GM23338 (cell line): ENCODE measurements around the gene MBNL1. TPM values are rescaled to one million over a fixed set of nuclear protein-coding genes. Genes with fewer than 3 reads are reported as not detected.

Source experiments
- ATAC-seq: fragments of 200-7000 bp; cut with Tn5 transposase; 3 replicates; pipeline ENCODE4 v1.9.1; 2020
- DNase-seq: peaks from one replicate; pipeline ENCODE4 v3.0.0-alpha.2; 2015; ENCODE audit warnings: low spot score
- H2AFZ ChIP-seq: fragments of 200-600 bp; sonication (generic); 2 replicates; pipeline ENCODE4 v1.8.0; 2016; ENCODE audit warnings: antibody characterized with exemption, mild to moderate bottlenecking, moderate library complexity
- H3F3A ChIP-seq: fragments of 200-600 bp; sonication (generic); replicated peaks from 2 replicates; pipeline ENCODE4 v1.8.0; 2017; ENCODE audit warnings: antibody characterized with exemption, mixed run types, low read depth
- H3K27ac ChIP-seq: fragments of 200-600 bp; sonication (generic); 2 replicates; pipeline ENCODE4 v1.6.1; 2016; ENCODE audit warnings: low read depth
- H3K27me3 ChIP-seq: fragments of 200-600 bp; sonication (generic); 2 replicates; pipeline ENCODE4 v1.8.0; 2016; ENCODE audit warnings: mild to moderate bottlenecking, mixed run types, moderate library complexity; ENCODE audit not compliant: insufficient read depth
- H3K36me3 ChIP-seq: fragments of 200-600 bp; sonication (generic); 2 replicates; pipeline ENCODE4 v1.8.0; 2016; ENCODE audit warnings: mild to moderate bottlenecking; ENCODE audit not compliant: insufficient read depth
- H3K4me1 ChIP-seq: fragments of 200-600 bp; sonication (generic); 2 replicates; pipeline ENCODE4 v1.8.0; 2016; ENCODE audit warnings: mild to moderate bottlenecking, moderate library complexity; ENCODE audit not compliant: insufficient read depth
- H3K4me2 ChIP-seq: fragments of 200-600 bp; sonication (generic); 2 replicates; pipeline ENCODE4 v1.7.1; 2017; ENCODE audit warnings: mixed run types
- H3K4me3 ChIP-seq: fragments of 200-600 bp; sonication (generic); 2 replicates; pipeline ENCODE4 v1.6.1; 2016; ENCODE audit warnings: mixed run types
- H3K79me2 ChIP-seq: fragments of 200-600 bp; sonication (generic); replicated peaks from 2 replicates; pipeline ENCODE4 v1.8.0; 2017; ENCODE audit warnings: mild to moderate bottlenecking; ENCODE audit not compliant: insufficient read depth
- H3K9me2 ChIP-seq: fragments of 200-600 bp; sonication (generic); 2 replicates; pipeline ENCODE4 v1.8.0; 2017; ENCODE audit not compliant: insufficient read depth
- H4K20me1 ChIP-seq: fragments of 200-600 bp; sonication (generic); replicated peaks from 2 replicates; pipeline ENCODE4 v1.8.0; 2017; ENCODE audit warnings: mild to moderate bottlenecking; ENCODE audit not compliant: insufficient read depth
- H3K27ac Mint-ChIP-seq: 2 replicates; pipeline ENCODE4 v1.8.0; 2020; ENCODE audit warnings: inconsistent platforms, mild to moderate bottlenecking, moderate library complexity, mixed read lengths
- H3K27me3 Mint-ChIP-seq: 3 replicates; pipeline ENCODE4 v1.8.0; 2022; ENCODE audit warnings: low read depth, mild to moderate bottlenecking, moderate library complexity, mixed read lengths, inconsistent platforms; ENCODE audit not compliant: insufficient read depth, poor library complexity
- H3K36me3 Mint-ChIP-seq: 3 replicates; pipeline ENCODE4 v1.8.0; 2021; ENCODE audit warnings: low read depth, mild to moderate bottlenecking, inconsistent platforms, moderate library complexity, mixed read lengths
- H3K4me1 Mint-ChIP-seq: 3 replicates; pipeline ENCODE4 v1.8.0; 2020; ENCODE audit warnings: mild to moderate bottlenecking, inconsistent platforms, mixed read lengths
- H3K4me3 Mint-ChIP-seq: 3 replicates; pipeline ENCODE4 v1.8.0; 2021; ENCODE audit warnings: moderate library complexity, mild to moderate bottlenecking, inconsistent platforms, mixed read lengths
- H3K9me3 Mint-ChIP-seq: 3 replicates; pipeline ENCODE4 v1.8.0; 2020; ENCODE audit warnings: moderate library complexity, mild to moderate bottlenecking, inconsistent platforms, mixed read lengths
- CREB1 ChIP-seq: fragments of 250-450 bp; sonication (Bioruptor Pico); IDR thresholded peaks from 2 replicates; pipeline ENCODE4 v1.5.0; 2020; ENCODE audit warnings: low read depth, mild to moderate bottlenecking, moderate library complexity
- ETS1 ChIP-seq: IDR thresholded peaks from 2 replicates; pipeline ENCODE4 v1.6.1; 2016; ENCODE audit warnings: antibody characterized with exemption
- EZH2 ChIP-seq: fragments of 200-600 bp; sonication (generic); IDR thresholded peaks from one replicate; pipeline ENCODE4 v1.8.0; 2017; ENCODE audit warnings: antibody characterized with exemption, mild to moderate bottlenecking, low read depth; ENCODE audit not compliant: unreplicated experiment
- EZH2phosphoT487 ChIP-seq: fragments of 200-600 bp; sonication (generic); IDR thresholded peaks from one replicate; pipeline ENCODE4 v1.8.1; 2018; ENCODE audit warnings: antibody characterized with exemption; ENCODE audit not compliant: unreplicated experiment
- NANOG ChIP-seq: IDR thresholded peaks from 2 replicates; pipeline ENCODE4 v1.6.1; 2016; ENCODE audit warnings: antibody characterized with exemption, borderline replicate concordance
- POLR2AphosphoS5 ChIP-seq: IDR thresholded peaks from 2 replicates; pipeline ENCODE4 v1.6.1; 2016; ENCODE audit warnings: antibody characterized with exemption, low read depth
- STAT1 ChIP-seq: IDR thresholded peaks from one replicate; pipeline ENCODE4 v1.6.1; 2016; ENCODE audit warnings: antibody characterized with exemption; ENCODE audit not compliant: unreplicated experiment
- ZNF114 ChIP-seq: fragments of 250-450 bp; sonication (Bioruptor Pico); IDR thresholded peaks from 2 replicates; pipeline ENCODE4 v1.5.0; 2020; ENCODE audit warnings: mild to moderate bottlenecking, moderate library complexity
- ZNF462 ChIP-seq: fragments of 250-450 bp; sonication (Bioruptor Pico); IDR thresholded peaks from 2 replicates; pipeline ENCODE4 v1.5.0; 2020; ENCODE audit warnings: mild to moderate bottlenecking, moderate library complexity
- polyA plus RNA-seq: library from polyadenylated mRNA; unstranded; fragments of >200 nt; fragmentation: Nextera tagmentation; extraction: Ambion mirVana; gene quantifications from 2 replicates; pipeline ENCODE4 v1.2.1, GENCODE V29; 2016
- total RNA-seq: library from RNA; depleted of rRNA; stranded (reverse); fragments of >200 nt; shearing (Covaris generic); gene quantifications from 2 replicates; pipeline ENCODE4 v1.2.3, GENCODE V29; 2014

Gene MBNL1
- total and polyA plus RNA-seq, 2 experiments from 2014 or later = 9.4 to 23.2 TPM

- Mint-ChIP-seq H3K4me3 (no peak overlapping the region), H3K4me1 (peaks cover 24% of the 10 kb centered on the region), H3K27ac (no peak overlapping the region), H3K9me3 (no peaks in the 10 kb centered on the region), H3K27me3 (peaks cover 11% of the 10 kb centered on the region), H3K36me3 (no peaks in the 10 kb centered on the region)
- Histone ChIP-seq H3K36me3 (no peaks in the 10 kb centered on the region), H3K4me1 (peaks cover 21% of the 10 kb centered on the region), H3K4me2 (no peak overlapping the region), H4K20me1 (no peaks in the 10 kb centered on the region), H3K9me2 (no peaks in the 10 kb centered on the region), H3K27me3 (peaks cover 17% of the 10 kb centered on the region), H3K27ac (no peak overlapping the region), H3K79me2 (peaks cover 20% of the 10 kb centered on the region), H3F3A (no peaks in the 10 kb centered on the region), H2AFZ (no peak overlapping the region; the same call in 1 of the 2 replicates), H3K4me3 (no peak overlapping the region)
- no peak for TF ChIP-seq EZH2phosphoT487
- no peak for TF ChIP-seq ETS1
- TF ChIP-seq NANOG = no peak
- TF ChIP-seq CREB1 (CRISPR knock-in tag) = no peak
- no peak for TF ChIP-seq ZNF114
- ATAC-seq = no peak
- DNase-seq = no peak
Measured at GRCh38 chr3:152266221-152266995, 2.3 kb upstream of the MBNL1 start.

GRCh38 chr3:152267831-152268554, 736 bp upstream of the MBNL1 start:
- no peak for DNase-seq
- H3F3A ChIP-seq = no peaks in the 10 kb centered on the region
- peak overlapping the region; percentile 91 for H3K27ac Mint-ChIP-seq
- H3K27me3 Mint-ChIP-seq = peaks cover 13% of the 10 kb centered on the region
- H3K27ac ChIP-seq = peak overlapping the region; percentile 27; the same call in 1 of the 2 replicates
- no peaks in the 10 kb centered on the region for H3K36me3 Mint-ChIP-seq
- peak overlapping the region; percentile 92 for H3K4me3 ChIP-seq
- peaks cover 34% of the 10 kb centered on the region for H3K4me1 Mint-ChIP-seq
- peak overlapping the region; percentile 91 for H3K4me3 Mint-ChIP-seq
- H3K9me3 Mint-ChIP-seq = no peaks in the 10 kb centered on the region
- ATAC-seq = no peak
- H3K27me3 ChIP-seq = peaks cover 17% of the 10 kb centered on the region
- H3K4me2 ChIP-seq = peak overlapping the region; percentile 96
- H2AFZ ChIP-seq = peak overlapping the region; percentile 65
- peaks cover 36% of the 10 kb centered on the region for H3K79me2 ChIP-seq
- H3K9me2 ChIP-seq = no peaks in the 10 kb centered on the region
- no peaks in the 10 kb centered on the region for H3K36me3 ChIP-seq
- H4K20me1 ChIP-seq = no peaks in the 10 kb centered on the region
- peaks cover 31% of the 10 kb centered on the region for H3K4me1 ChIP-seq
- TF ChIP-seq ZNF462 (CRISPR knock-in tag) (no peak), ETS1 (no peak), CREB1 (CRISPR knock-in tag) (no peak), POLR2AphosphoS5 (no peak), EZH2 (peak; percentile 10), STAT1 (no peak), NANOG (no peak)
